Measurements from ENCODE around the gene SNHG17.
"Not testable (repeated sequence)": the region's sequence is repeated elsewhere in the genome, so short reads cannot be mapped to it uniquely, and the experiment has no call there.

The SNHG17 gene

DNA sequence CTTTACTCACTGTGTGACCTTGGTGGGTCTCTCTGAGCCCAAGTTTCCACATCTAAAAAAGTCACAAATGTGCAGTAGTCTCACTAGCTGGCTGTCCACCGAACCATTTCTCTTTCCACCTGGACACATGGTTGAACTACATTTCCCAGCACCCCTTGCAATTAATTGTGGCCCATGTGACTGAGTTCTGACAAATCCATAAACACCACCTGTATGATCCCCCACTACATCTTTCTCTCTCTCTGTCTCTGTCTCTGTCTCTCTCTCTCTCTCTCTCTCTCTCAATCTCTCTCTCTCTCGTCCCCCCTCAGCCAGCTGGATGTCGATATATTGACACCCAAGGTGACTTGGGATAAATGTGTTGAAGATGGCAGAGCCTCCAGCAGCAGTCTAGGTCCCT, 42.8 kb downstream of the SNHG17 start:
- TF ChIP-seq, protein P1, sequence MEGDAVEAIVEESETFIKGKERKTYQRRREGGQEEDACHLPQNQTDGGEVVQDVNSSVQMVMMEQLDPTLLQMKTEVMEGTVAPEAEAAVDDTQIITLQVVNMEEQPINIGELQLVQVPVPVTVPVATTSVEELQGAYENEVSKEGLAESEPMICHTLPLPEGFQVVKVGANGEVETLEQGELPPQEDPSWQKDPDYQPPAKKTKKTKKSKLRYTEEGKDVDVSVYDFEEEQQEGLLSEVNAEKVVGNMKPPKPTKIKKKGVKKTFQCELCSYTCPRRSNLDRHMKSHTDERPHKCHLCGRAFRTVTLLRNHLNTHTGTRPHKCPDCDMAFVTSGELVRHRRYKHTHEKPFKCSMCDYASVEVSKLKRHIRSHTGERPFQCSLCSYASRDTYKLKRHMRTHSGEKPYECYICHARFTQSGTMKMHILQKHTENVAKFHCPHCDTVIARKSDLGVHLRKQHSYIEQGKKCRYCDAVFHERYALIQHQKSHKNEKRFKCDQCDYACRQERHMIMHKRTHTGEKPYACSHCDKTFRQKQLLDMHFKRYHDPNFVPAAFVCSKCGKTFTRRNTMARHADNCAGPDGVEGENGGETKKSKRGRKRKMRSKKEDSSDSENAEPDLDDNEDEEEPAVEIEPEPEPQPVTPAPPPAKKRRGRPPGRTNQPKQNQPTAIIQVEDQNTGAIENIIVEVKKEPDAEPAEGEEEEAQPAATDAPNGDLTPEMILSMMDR (IDR thresholded peaks at IDR 0.05) = no peak
- no peak for DNase-seq (ENCODE audit: low spot score)
- Histone ChIP-seq H3K4me3 (no peak overlapping the region), H3K27ac (no peak overlapping the region)

DNA sequence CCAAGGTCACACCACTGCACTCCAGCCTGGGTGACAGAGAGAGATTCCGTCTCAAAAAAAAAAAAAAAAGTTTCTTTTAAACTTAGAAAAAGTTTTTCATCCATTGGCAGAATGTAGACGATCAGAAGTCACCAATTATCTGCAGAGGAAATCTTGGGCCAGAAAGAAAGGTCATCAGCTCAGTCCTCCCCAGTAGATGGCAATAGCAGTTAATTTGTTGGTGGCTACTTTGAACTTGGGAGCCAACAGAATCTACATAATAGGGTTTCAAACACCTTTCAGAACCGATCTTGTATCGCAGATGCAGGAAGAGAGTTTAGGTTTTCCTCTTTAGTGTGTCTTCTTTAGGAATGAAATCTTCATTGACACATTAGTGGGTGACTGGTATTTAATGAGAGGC, 47.2 kb downstream of the SNHG17 start:
- DNase-seq (ENCODE audit: low spot score) = no peak
- Histone ChIP-seq H3K27ac (no peak overlapping the region), H3K4me3 (no peak overlapping the region)
- TF ChIP-seq, protein P1 (IDR thresholded peaks at IDR 0.05) = no peak

- Histone ChIP-seq H3K27ac (no peak overlapping the region), H3K4me3 (no peak overlapping the region)
- no peak for DNase-seq (ENCODE audit: low spot score)
- TF ChIP-seq, protein P1 (IDR thresholded peaks at IDR 0.05) = no peak
These were observed 48.3 kb downstream of the SNHG17 start for GRCh38 chr20:38386851-38387250.

- no peak for DNase-seq (ENCODE audit: low spot score)
- Histone ChIP-seq H3K27ac (no peak overlapping the region), H3K4me3 (no peak overlapping the region)
- TF ChIP-seq, protein P1 (IDR thresholded peaks at IDR 0.05) = no peak
These were observed 49.1 kb downstream of the SNHG17 start for GRCh38 chr20:38386004-38386403.

GRCh38 chr20:38383147-38383546, 52.0 kb downstream of the SNHG17 start:
- TF ChIP-seq, protein P1 (IDR thresholded peaks at IDR 0.05) = no peak
- Histone ChIP-seq H3K4me3 (no peak overlapping the region), H3K27ac (no peak overlapping the region)
- no peak for DNase-seq (ENCODE audit: low spot score)

GRCh38 chr20:38377838-38378237, 57.3 kb downstream of the SNHG17 start:
- not testable (repeated sequence) for DNase-seq (ENCODE audit: low spot score); H3K27ac ChIP-seq; H3K4me3 ChIP-seq

GRCh38 chr20:38377039-38377685, 58.0 kb downstream of the SNHG17 start:
- DNase-seq (ENCODE audit: low spot score) = no peak
- TF ChIP-seq, protein P1 (IDR thresholded peaks at IDR 0.05) = no peak
- Histone ChIP-seq H3K4me3 (no peak overlapping the region), H3K27ac (no peak overlapping the region)
